ENCODE results near the gene MOB3C. TPM values are rescaled to one million over a fixed set of nuclear protein-coding genes. Genes with fewer than 3 reads are reported as not detected.

MOB3C gene
- total and polyA plus RNA-seq, 2 experiments from 2014 or later, result 5.5 to 6.2 TPM

DNA sequence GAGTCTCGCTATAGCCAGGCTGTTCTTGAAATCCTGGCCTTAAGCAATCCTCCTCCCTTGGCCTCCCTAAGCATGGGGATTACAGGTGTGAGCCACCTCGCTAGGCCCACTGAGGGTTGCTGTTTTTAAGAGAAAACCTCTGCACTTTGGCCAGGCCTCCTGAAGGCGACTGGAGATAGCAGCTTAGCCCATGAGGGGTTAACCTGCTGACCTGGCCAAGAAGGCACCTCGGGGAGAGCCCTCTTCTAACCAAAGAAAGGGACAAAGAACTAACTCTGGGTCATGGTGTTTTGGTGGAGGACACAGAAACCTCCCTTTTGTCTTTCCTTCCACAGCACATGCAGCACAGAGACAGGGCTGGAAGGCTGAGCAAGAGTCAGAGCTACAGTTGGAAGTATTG, 47.5 kb downstream of the MOB3C start:
- H3K27ac ChIP-seq, result no peak overlapping the region
- TF ChIP-seq, protein P1, sequence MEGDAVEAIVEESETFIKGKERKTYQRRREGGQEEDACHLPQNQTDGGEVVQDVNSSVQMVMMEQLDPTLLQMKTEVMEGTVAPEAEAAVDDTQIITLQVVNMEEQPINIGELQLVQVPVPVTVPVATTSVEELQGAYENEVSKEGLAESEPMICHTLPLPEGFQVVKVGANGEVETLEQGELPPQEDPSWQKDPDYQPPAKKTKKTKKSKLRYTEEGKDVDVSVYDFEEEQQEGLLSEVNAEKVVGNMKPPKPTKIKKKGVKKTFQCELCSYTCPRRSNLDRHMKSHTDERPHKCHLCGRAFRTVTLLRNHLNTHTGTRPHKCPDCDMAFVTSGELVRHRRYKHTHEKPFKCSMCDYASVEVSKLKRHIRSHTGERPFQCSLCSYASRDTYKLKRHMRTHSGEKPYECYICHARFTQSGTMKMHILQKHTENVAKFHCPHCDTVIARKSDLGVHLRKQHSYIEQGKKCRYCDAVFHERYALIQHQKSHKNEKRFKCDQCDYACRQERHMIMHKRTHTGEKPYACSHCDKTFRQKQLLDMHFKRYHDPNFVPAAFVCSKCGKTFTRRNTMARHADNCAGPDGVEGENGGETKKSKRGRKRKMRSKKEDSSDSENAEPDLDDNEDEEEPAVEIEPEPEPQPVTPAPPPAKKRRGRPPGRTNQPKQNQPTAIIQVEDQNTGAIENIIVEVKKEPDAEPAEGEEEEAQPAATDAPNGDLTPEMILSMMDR (IDR thresholded peaks at IDR 0.05; ENCODE audit: low read depth, low read length), result no peak
- peaks cover 6% of the 10 kb centered on the region for H3K36me3 ChIP-seq
- no peaks in the 10 kb centered on the region for H3K27me3 ChIP-seq
- DNase-seq (ENCODE audit: low read depth in 1 of 2, low spot score in 1 of 2), result no peak
- no peak overlapping the region for H3K4me3 ChIP-seq
- H3K4me1 ChIP-seq (ENCODE audit: low read depth), result no peaks in the 10 kb centered on the region
- no peaks in the 10 kb centered on the region for H3K9me3 ChIP-seq (ENCODE audit: low read depth)

DNA sequence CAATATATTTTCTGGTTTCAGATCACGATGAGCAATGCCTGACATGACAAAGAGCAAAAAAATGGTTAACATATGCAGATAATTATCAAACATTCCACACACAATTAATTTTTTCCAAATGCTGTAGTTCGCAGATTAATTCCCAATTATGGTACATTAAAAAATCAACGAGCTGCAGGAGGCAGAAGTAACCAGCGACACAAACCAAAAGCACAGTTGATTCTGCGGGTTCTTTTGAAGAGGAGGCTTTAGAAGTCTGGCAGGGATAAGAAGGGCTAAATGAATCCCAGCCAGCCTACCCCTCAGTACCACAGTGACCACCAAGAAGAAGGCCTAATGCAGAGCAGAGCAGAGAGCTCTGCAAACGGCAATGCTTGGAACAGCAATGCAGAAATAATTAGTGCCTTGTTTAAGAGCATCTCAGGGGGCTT, 48.1 kb downstream of the MOB3C start:
- Histone ChIP-seq H3K27me3 (no peaks in the 10 kb centered on the region), H3K4me3 (no peak overlapping the region), H3K9me3 (ENCODE audit: low read depth) (no peaks in the 10 kb centered on the region), H3K27ac (no peak overlapping the region), H3K4me1 (ENCODE audit: low read depth) (no peaks in the 10 kb centered on the region), H3K36me3 (peaks cover 6% of the 10 kb centered on the region)
- no peak for DNase-seq (ENCODE audit: low read depth in 1 of 2, low spot score in 1 of 2)
- TF ChIP-seq, protein P1 (IDR thresholded peaks at IDR 0.05; ENCODE audit: low read depth, low read length), result no peak

DNA sequence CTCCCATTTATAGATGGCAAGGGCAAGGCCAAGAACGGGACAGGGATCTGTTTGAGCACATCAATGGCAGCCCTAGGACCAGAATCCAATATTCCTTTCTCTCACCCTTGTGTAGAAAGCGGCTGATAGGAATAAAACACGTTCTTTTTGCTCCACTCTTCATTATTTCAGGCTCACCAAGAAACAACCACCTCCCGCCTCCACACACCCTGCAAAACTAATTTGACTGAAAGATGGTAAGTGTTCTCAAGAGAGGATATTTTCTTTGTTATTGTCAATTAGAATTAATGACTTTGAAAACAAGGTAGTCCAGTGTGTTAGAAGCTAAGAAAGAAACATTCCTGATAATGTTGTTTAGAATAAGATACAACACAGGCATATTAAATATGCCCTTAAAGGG, 53.3 kb downstream of the MOB3C start:
- Histone ChIP-seq H3K36me3 (peaks cover 6% of the 10 kb centered on the region), H3K27ac (no peak overlapping the region), H3K4me1 (ENCODE audit: low read depth) (no peaks in the 10 kb centered on the region), H3K27me3 (no peaks in the 10 kb centered on the region), H3K9me3 (ENCODE audit: low read depth) (no peaks in the 10 kb centered on the region), H3K4me3 (no peak overlapping the region)
- TF ChIP-seq, protein P1 (IDR thresholded peaks at IDR 0.05; ENCODE audit: low read depth, low read length), result no peak
- no peak for DNase-seq (ENCODE audit: low read depth in 1 of 2, low spot score in 1 of 2)

DNA sequence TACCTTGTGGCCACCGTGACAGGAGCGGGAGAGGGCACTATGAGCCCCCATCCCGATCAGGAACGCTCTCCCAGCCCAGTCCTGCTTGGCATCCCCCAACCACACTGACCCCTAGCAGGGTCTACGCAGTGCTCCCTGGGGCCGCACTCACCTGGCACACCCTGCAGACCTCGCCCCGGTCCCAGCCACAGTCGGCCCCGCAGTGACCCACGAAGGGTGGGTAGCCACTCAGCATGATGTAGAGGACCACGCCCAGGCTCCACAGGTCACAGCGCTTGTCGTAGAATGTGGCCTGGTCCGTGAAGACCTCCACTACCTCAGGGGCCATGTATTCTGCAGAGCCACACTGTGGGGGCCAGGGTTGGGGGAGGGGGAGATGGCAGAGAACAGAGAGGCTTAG, 54.1 kb downstream of the MOB3C start:
- no peaks in the 10 kb centered on the region for H3K27me3 ChIP-seq
- H3K36me3 ChIP-seq, result peaks cover 6% of the 10 kb centered on the region
- no peaks in the 10 kb centered on the region for H3K4me1 ChIP-seq (ENCODE audit: low read depth)
- DNase-seq (ENCODE audit: low read depth in 1 of 2, low spot score in 1 of 2), result no peak
- no peaks in the 10 kb centered on the region for H3K9me3 ChIP-seq (ENCODE audit: low read depth)
- TF ChIP-seq, protein P1 (IDR thresholded peaks at IDR 0.05; ENCODE audit: low read depth, low read length), result no peak
- H3K27ac ChIP-seq, result no peak overlapping the region
- no peak overlapping the region for H3K4me3 ChIP-seq

DNA sequence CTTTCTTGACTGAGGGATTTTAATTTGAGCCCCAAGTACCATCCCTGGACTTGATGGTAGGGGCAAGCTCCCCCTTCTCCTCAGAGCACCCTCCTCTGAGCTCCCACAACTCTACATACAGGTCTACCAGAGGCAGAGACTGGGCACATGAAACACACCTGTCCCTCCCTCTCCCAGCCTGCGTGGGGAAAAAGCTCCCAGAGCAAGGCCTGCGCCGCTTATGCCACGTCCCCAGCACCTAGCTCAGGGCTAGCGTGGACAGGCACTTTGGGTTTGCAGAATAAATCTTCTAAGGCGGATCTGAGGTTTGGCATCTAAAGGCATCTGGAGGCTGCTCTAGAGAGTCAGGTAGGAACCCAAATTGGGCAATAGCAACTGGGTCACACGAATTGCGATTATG, 57.6 kb downstream of the MOB3C start:
- Histone ChIP-seq H3K36me3 (no peaks in the 10 kb centered on the region), H3K27ac (no peak overlapping the region), H3K4me1 (ENCODE audit: low read depth) (no peaks in the 10 kb centered on the region), H3K27me3 (no peaks in the 10 kb centered on the region), H3K4me3 (no peak overlapping the region), H3K9me3 (ENCODE audit: low read depth) (no peaks in the 10 kb centered on the region)
- TF ChIP-seq, protein P1 (IDR thresholded peaks at IDR 0.05; ENCODE audit: low read depth, low read length), result no peak
- no peak for DNase-seq (ENCODE audit: low read depth in 1 of 2, low spot score in 1 of 2)
